Liver (tissue), 9 donors: ENCODE data around the gene BTBD6. TPM values are rescaled to one million over a fixed set of nuclear protein-coding genes. Genes with fewer than 3 reads are reported as not detected.

ENCODE experiments used
- DNase-seq: peaks from one replicate; pipeline ENCODE4 v3.0.0-alpha.2; 2017; ENCODE audit warnings: low spot score
- H3K27ac ChIP-seq, 2 donors: one replicate each; pipeline ENCODE4 v1.7.0; 2013; ENCODE audit warnings: inconsistent platforms in 2 of 2, low read length in 2 of 2, control low read depth in 1 of 2, low read depth in 1 of 2, mild to moderate bottlenecking in 1 of 2
- H3K27me3 ChIP-seq, 4 donors: one replicate each; pipeline versions ENCODE4 v1.6.1 to v1.7.0; 2013; ENCODE audit warnings: low read length in 3 of 4, inconsistent platforms in 1 of 4, mild to moderate bottlenecking in 1 of 4, moderate library complexity in 1 of 4; ENCODE audit not compliant: control insufficient read depth in 4 of 4, insufficient read depth in 4 of 4
- H3K36me3 ChIP-seq, 4 donors: one replicate each; pipeline versions ENCODE4 v1.6.1 to v1.7.0; 2013; ENCODE audit warnings: low read length in 3 of 4, mild to moderate bottlenecking in 3 of 4, low read depth in 1 of 4, moderate library complexity in 1 of 4; ENCODE audit not compliant: control insufficient read depth in 4 of 4, insufficient read depth in 3 of 4
- H3K4me1 ChIP-seq, 4 donors: one replicate each; pipeline versions ENCODE4 v1.6.1 to v1.7.0; 2013; ENCODE audit warnings: low read length in 3 of 4, mild to moderate bottlenecking in 3 of 4, moderate library complexity in 1 of 4; ENCODE audit not compliant: control insufficient read depth in 4 of 4, insufficient read depth in 4 of 4
- H3K4me3 ChIP-seq, 3 donors: one replicate each; pipeline versions ENCODE4 v1.6.1 to v1.7.0; 2013; ENCODE audit warnings: low read length in 3 of 3, control low read depth in 1 of 3, low read depth in 1 of 3, mild to moderate bottlenecking in 1 of 3
- H3K9ac ChIP-seq, 2 donors: one replicate each; pipeline ENCODE4 v1.7.0; 2013; ENCODE audit warnings: low read length in 2 of 2, mild to moderate bottlenecking in 2 of 2, moderate library complexity in 2 of 2, control low read depth in 1 of 2, low read depth in 1 of 2
- H3K9me3 ChIP-seq, 4 donors: one replicate each; pipeline versions ENCODE4 v1.6.1 to v1.7.0; 2013; ENCODE audit warnings: low read length in 3 of 4; ENCODE audit not compliant: control insufficient read depth in 4 of 4
- ATF3 ChIP-seq: IDR thresholded peaks from 2 replicates; pipeline ENCODE4 v1.6.1; 2016; ENCODE audit warnings: antibody characterized with exemption
- CTCF ChIP-seq: fragments of 150-350 bp; IDR thresholded peaks from 2 replicates; pipeline ENCODE4 v1.5.1; 2017; ENCODE audit warnings: improper control_type of control experiment, low read depth, low read length; ENCODE audit not compliant: missing input control
- EGR1 ChIP-seq, 2 donors: IDR thresholded peaks; 2 replicates each; pipeline ENCODE4 v1.6.1; 2016 to 2018; ENCODE audit warnings: antibody characterized with exemption in 2 of 2, low read depth in 2 of 2
- FOXA1 ChIP-seq: IDR thresholded peaks from 2 replicates; pipeline ENCODE4 v1.6.1; 2016; ENCODE audit warnings: antibody characterized with exemption
- FOXA2 ChIP-seq: IDR thresholded peaks from 2 replicates; pipeline ENCODE4 v1.6.1; 2016; ENCODE audit warnings: antibody characterized with exemption
- GABPA ChIP-seq, 2 donors: IDR thresholded peaks in 1 of 2; conservative IDR thresholded peaks in 1 of 2; 2 replicates each; pipeline ENCODE4 v1.6.1; 2016; ENCODE audit warnings: antibody characterized with exemption in 2 of 2, mild to moderate bottlenecking in 1 of 2, moderate library complexity in 1 of 2
- HNF4A ChIP-seq, 2 donors: conservative IDR thresholded peaks; 2 replicates each; pipeline ENCODE4 v1.6.1; 2016; ENCODE audit warnings: antibody characterized with exemption in 2 of 2, mild to moderate bottlenecking in 2 of 2
- HNF4G ChIP-seq: IDR thresholded peaks from 2 replicates; pipeline ENCODE4 v1.6.1; 2016; ENCODE audit warnings: antibody characterized with exemption
- JUND ChIP-seq, 2 donors: IDR thresholded peaks; 2 replicates each; pipeline ENCODE4 v1.6.1; 2016; ENCODE audit warnings: antibody characterized with exemption in 2 of 2
- MAX ChIP-seq: IDR thresholded peaks from 2 replicates; pipeline ENCODE4 v1.6.1; 2016; ENCODE audit warnings: antibody characterized with exemption
- NR2F2 ChIP-seq: IDR thresholded peaks from 2 replicates; pipeline ENCODE4 v1.6.1; 2016; ENCODE audit warnings: antibody characterized with exemption
- RAD21 ChIP-seq, 2 donors: IDR thresholded peaks; 2 replicates each; pipeline ENCODE4 v1.6.1; 2016; ENCODE audit warnings: antibody characterized with exemption in 2 of 2, mild to moderate bottlenecking in 2 of 2
- REST ChIP-seq: IDR thresholded peaks from 2 replicates; pipeline ENCODE4 v1.6.1; 2016; ENCODE audit warnings: antibody characterized with exemption, mild to moderate bottlenecking
- RXRA ChIP-seq, 2 donors: IDR thresholded peaks; 2 replicates each; pipeline ENCODE4 v1.6.1; 2017 to 2018; ENCODE audit warnings: antibody characterized with exemption in 2 of 2, mild to moderate bottlenecking in 1 of 2
- SP1 ChIP-seq: IDR thresholded peaks from 2 replicates; pipeline ENCODE4 v1.6.1; 2018; ENCODE audit warnings: antibody characterized with exemption, mild to moderate bottlenecking
- TAF1 ChIP-seq: conservative IDR thresholded peaks from 2 replicates; pipeline ENCODE4 v1.6.1; 2016; ENCODE audit warnings: antibody characterized with exemption, mild to moderate bottlenecking
- YY1 ChIP-seq: IDR thresholded peaks from 2 replicates; pipeline ENCODE4 v1.6.1; 2016; ENCODE audit warnings: antibody characterized with exemption, mild to moderate bottlenecking
- ZBTB33 ChIP-seq: IDR thresholded peaks from 2 replicates; pipeline ENCODE4 v1.6.1; 2016; ENCODE audit warnings: antibody characterized with exemption
- WGBS: extraction: QIAGEN DNeasy Blood & Tissue Kit; methylation state at CpG from one replicate; pipeline ENCODE4 v1.1.7; 2013; 5-methylcytosine and 5-hydroxymethylcytosine counted together
- polyA plus RNA-seq, 2 donors: library from polyadenylated mRNA; stranded (reverse) in 1 of 2; unstranded in 1 of 2; fragments of 200-250 nt in 1 of 2; fragments of >200 nt in 1 of 2; fragmentation: Nextera tagmentation in 1 of 2; extraction: Ambion mirVana in 1 of 2; gene quantifications; one replicate each; pipeline versions ENCODE4 v1.2.1 to v1.2.3, GENCODE V29; 2013 to 2015
- total RNA-seq, 2 donors: library from RNA; depleted of rRNA; stranded (reverse); fragments of >200 nt; gene quantifications; one replicate each; pipeline ENCODE4 v1.2.3, GENCODE V29; 2014
- donor health status: healthy.
- donor health status: healthy.
- donor health status: healthy.
- donor health status: healthy.
- donor health status: healthy.

BTBD6 gene
- total and polyA plus RNA-seq, 4 donors, result 5.8 to 18.1 (median 16.7) TPM

- TF ChIP-seq RAD21 (IDR thresholded peaks at IDR 0.05) (no peak), CTCF (no peak)
These were observed 4.4 kb downstream of the BTBD6 start (continued) for GRCh38 chr14:105252552-105253328.

- no peak overlapping the region for H3K9ac ChIP-seq
- H3K4me3 ChIP-seq, result no peak overlapping the region
- TF ChIP-seq ZBTB33 (no peak), HNF4G (no peak), JUND (IDR thresholded peaks at IDR 0.05) (no peak), YY1 (no peak), NR2F2 (no peak), MAX (no peak), CTCF (no peak), TAF1 (no peak), EGR1 (IDR thresholded peaks at IDR 0.05; ENCODE audit: low read depth in 2 of 2) (no peak), HNF4A (conservative IDR thresholded peaks at IDR 0.05) (no peak), GABPA (IDR thresholded peaks at IDR 0.05 in 1 of 2, conservative IDR thresholded peaks at IDR 0.05 in 1 of 2) (no peak), REST (no peak), RXRA (IDR thresholded peaks at IDR 0.05) (no peak), SP1 (no peak), ATF3 (no peak), FOXA2 (no peak), RAD21 (IDR thresholded peaks at IDR 0.05) (no peak), FOXA1 (no peak)
- H3K27ac ChIP-seq, result no peak overlapping the region
- no peak for DNase-seq
- H3K4me1 ChIP-seq, result no peaks in the 10 kb centered on the region
- no peaks in the 10 kb centered on the region for H3K27me3 ChIP-seq
- no peaks in the 10 kb centered on the region for H3K9me3 ChIP-seq
- H3K36me3 ChIP-seq, result peaks cover 0 to 19% (median 6%) of the 10 kb centered on the region in 4 donors
- WGBS, result 96% methylated on average over 9 of the region's 9 CpGs
These were observed 5.0 kb downstream of the BTBD6 start for GRCh38 chr14:105253329-105253682.
